GM10847 (cell line): ENCODE data around the gene PPARD.

ENCODE experiments used
- POLR2A ChIP-seq: IDR thresholded peaks from 2 replicates; pipeline ENCODE4 v1.6.1; 2011; ENCODE audit not compliant: insufficient read length; ENCODE audit errors: extremely low read depth

PPARD gene

GRCh38 chr6:35402856-35403191 lies 60.5 kb downstream of the PPARD start:
- no peak for TF ChIP-seq POLR2A

- no peak for TF ChIP-seq POLR2A
These were observed 61.4 kb downstream of the PPARD start for GRCh38 chr6:35403544-35404442.

GRCh38 chr6:35406711-35407485 lies 64.5 kb downstream of the PPARD start:
- TF ChIP-seq POLR2A = no peak

- TF ChIP-seq POLR2A = no peak
These were observed 66.9 kb downstream of the PPARD start for GRCh38 chr6:35409245-35409644.

- TF ChIP-seq POLR2A = no peak
These were observed 67.8 kb downstream of the PPARD start for GRCh38 chr6:35410131-35410530.

- no peak for TF ChIP-seq POLR2A
These were observed 68.7 kb downstream of the PPARD start for GRCh38 chr6:35411066-35411465.

GRCh38 chr6:35412102-35412501 lies 69.7 kb downstream of the PPARD start:
- no peak for TF ChIP-seq POLR2A

- TF ChIP-seq POLR2A = no peak
These were observed 71.6 kb downstream of the PPARD start for GRCh38 chr6:35413911-35414310.

GRCh38 chr6:35415065-35415891 lies 72.9 kb downstream of the PPARD start:
- no peak for TF ChIP-seq POLR2A

GRCh38 chr6:35417979-35418661 lies 75.8 kb downstream of the PPARD start:
- TF ChIP-seq POLR2A = no peak

- TF ChIP-seq POLR2A = no peak
These were observed 77.1 kb downstream of the PPARD start for GRCh38 chr6:35419417-35419816.

- no peak for TF ChIP-seq POLR2A
These were observed 77.6 kb downstream of the PPARD start for GRCh38 chr6:35419961-35420360.

- TF ChIP-seq POLR2A = no peak
These were observed 82.9 kb downstream of the PPARD start for GRCh38 chr6:35425284-35425683.

- TF ChIP-seq POLR2A = no peak
These were observed 83.7 kb downstream of the PPARD start for GRCh38 chr6:35426074-35426473.

- TF ChIP-seq POLR2A = no peak
These were observed 85.1 kb downstream of the PPARD start for GRCh38 chr6:35427435-35427834.

GRCh38 chr6:35427851-35428321 lies 85.5 kb downstream of the PPARD start:
- no peak for TF ChIP-seq POLR2A
